ENCODE measurements around the gene LGALS3BP. TPM values are rescaled to one million over a fixed set of nuclear protein-coding genes. Genes with fewer than 3 reads are reported as not detected.

LGALS3BP gene
- polyA plus RNA-seq, 1 donor (not counting 4 experiments of a cell fraction or from before 2014, with no cell fraction given) = 53.0 TPM

GRCh38 chr17:79012563-79013134 lies 32.9 kb upstream of the LGALS3BP start:
- Histone ChIP-seq H3K79me2 (ENCODE audit: control insufficient read depth, insufficient read depth, low read length) (peaks cover 19% of the 10 kb centered on the region), H3K36me3 (ENCODE audit: control insufficient read depth in 2 of 2, extremely low read depth in 1 of 2, insufficient read depth in 2 of 2, low read length in 2 of 2) (peaks cover 2% of the 10 kb centered on the region in 2 experiments), H3K9me1 (ENCODE audit: control insufficient read depth, extremely low read depth, insufficient read depth, low read length) (no peaks in the 10 kb centered on the region), H3K4me3 (ENCODE audit: control insufficient read depth in 2 of 3, extremely low read depth in 1 of 3, insufficient read depth in 2 of 3, low read depth in 1 of 3, low read length in 3 of 3) (no peak overlapping the region), H3K27me3 (ENCODE audit: control insufficient read depth, extremely low read depth, insufficient read depth, low read length) (no peaks in the 10 kb centered on the region), H3K4me2 (ENCODE audit: control insufficient read depth, extremely low read depth, insufficient read depth, low read depth, low read length) (no peak overlapping the region), H2AFZ (ENCODE audit: control insufficient read depth, low read length) (no peak overlapping the region), H3K9ac (ENCODE audit: control insufficient read depth, extremely low read depth, insufficient read depth, low read length) (no peak overlapping the region), H4K20me1 (ENCODE audit: control insufficient read depth, extremely low read depth, insufficient read depth, low read length) (peaks cover 5% of the 10 kb centered on the region), H3K4me1 (ENCODE audit: control insufficient read depth, extremely low read depth, insufficient read depth, low read length) (peaks cover 38% of the 10 kb centered on the region), H3K9me3 (ENCODE audit: control insufficient read depth, low read depth, low read length) (no peaks in the 10 kb centered on the region), H3K27ac (ENCODE audit: control insufficient read depth, insufficient read depth, low read length) (no peak overlapping the region)
- dilution Hi-C loops (cut with MboI; ENCODE audit: extremely low pct_ligation_motif_present, low sequenced_read_pairs) = no loop called here
- no peak for FAIRE-seq
- TF ChIP-seq EZH2 (IDR thresholded peaks at IDR 0.05; ENCODE audit: low read length) (no peak), CTCF (optimal IDR thresholded peaks at IDR 0.05 in 1 of 3, IDR thresholded peaks at IDR 0.05 in 1 of 3, conservative IDR thresholded peaks at IDR 0.05 in 1 of 3; ENCODE audit: extremely low read depth in 1 of 3, insufficient read depth in 2 of 3, low read length in 3 of 3) (no peak)
- DNase-seq (ENCODE audit: low read depth, low spot score) = no peak

- H3K27ac ChIP-seq (ENCODE audit: control insufficient read depth, insufficient read depth, low read length) = peak overlapping the region; percentile 88
- H3K4me2 ChIP-seq (ENCODE audit: control insufficient read depth, extremely low read depth, insufficient read depth, low read depth, low read length) = no peak overlapping the region
- DNase-seq (ENCODE audit: low read depth, low spot score) = no peak
- FAIRE-seq = peak; percentile 71
- no peak overlapping the region for H3K9ac ChIP-seq (ENCODE audit: control insufficient read depth, extremely low read depth, insufficient read depth, low read length)
- peaks cover 2% of the 10 kb centered on the region for H3K9me1 ChIP-seq (ENCODE audit: control insufficient read depth, extremely low read depth, insufficient read depth, low read length)
- H3K79me2 ChIP-seq (ENCODE audit: control insufficient read depth, insufficient read depth, low read length) = peaks cover 30% of the 10 kb centered on the region
- H3K9me3 ChIP-seq (ENCODE audit: control insufficient read depth, low read depth, low read length) = no peaks in the 10 kb centered on the region
- peak overlapping the region; percentile 17 for H2AFZ ChIP-seq (ENCODE audit: control insufficient read depth, low read length)
- H3K4me3 ChIP-seq (ENCODE audit: control insufficient read depth in 2 of 3, extremely low read depth in 1 of 3, insufficient read depth in 2 of 3, low read depth in 1 of 3, low read length in 3 of 3) = no peak overlapping the region
- peaks cover 5% of the 10 kb centered on the region for H4K20me1 ChIP-seq (ENCODE audit: control insufficient read depth, extremely low read depth, insufficient read depth, low read length)
- no peaks in the 10 kb centered on the region for H3K27me3 ChIP-seq (ENCODE audit: control insufficient read depth, extremely low read depth, insufficient read depth, low read length)
- peaks cover 6 to 9% of the 10 kb centered on the region in 2 experiments for H3K36me3 ChIP-seq (ENCODE audit: control insufficient read depth in 2 of 2, extremely low read depth in 1 of 2, insufficient read depth in 2 of 2, low read length in 2 of 2)
- peaks cover 39% of the 10 kb centered on the region for H3K4me1 ChIP-seq (ENCODE audit: control insufficient read depth, extremely low read depth, insufficient read depth, low read length)
- TF ChIP-seq CTCF (optimal IDR thresholded peaks at IDR 0.05 in 1 of 3, IDR thresholded peaks at IDR 0.05 in 1 of 3, conservative IDR thresholded peaks at IDR 0.05 in 1 of 3; ENCODE audit: extremely low read depth in 1 of 3, insufficient read depth in 2 of 3, low read length in 3 of 3) (no peak), EZH2 (IDR thresholded peaks at IDR 0.05; ENCODE audit: low read length) (no peak)
- dilution Hi-C loops (cut with MboI; ENCODE audit: extremely low pct_ligation_motif_present, low sequenced_read_pairs) = no loop called here
These were observed 31.9 kb upstream of the LGALS3BP start for GRCh38 chr17:79011451-79012147.
